Measurements from ENCODE around the gene THAP7. TPM values are rescaled to one million over a fixed set of nuclear protein-coding genes. Genes with fewer than 3 reads are reported as not detected.

THAP7 gene
- total RNA-seq, 1 donor from 2014 or later = 14.7 TPM

- H3K4me1 ChIP-seq = peaks cover 23% of the 10 kb centered on the region
- no peak overlapping the region for H3K9ac ChIP-seq
- H3K27me3 Mint-ChIP-seq (ENCODE audit: insufficient read depth, low read depth) = peaks cover 4% of the 10 kb centered on the region
- no peaks in the 10 kb centered on the region for H3K9me3 ChIP-seq (ENCODE audit: low read depth)
- peak overlapping the region; percentile 77 for H2AFZ ChIP-seq (replicated peaks)
- H3K9me3 Mint-ChIP-seq = no peaks in the 10 kb centered on the region
- H3K4me2 ChIP-seq = peak overlapping the region; percentile 89
- H3K27me3 ChIP-seq = no peaks in the 10 kb centered on the region
- H3K4me3 ChIP-seq = peak overlapping the region; percentile 64
- H3K36me3 Mint-ChIP-seq = peaks cover 11% of the 10 kb centered on the region
- H3K4me3 Mint-ChIP-seq = peak overlapping the region; percentile 96
- H3K79me2 ChIP-seq (ENCODE audit: low read depth) = no peaks in the 10 kb centered on the region
- H3K27ac Mint-ChIP-seq = peak overlapping the region; percentile 99
- H4K20me1 ChIP-seq (ENCODE audit: low read depth) = peaks cover 11% of the 10 kb centered on the region
- H3F3A ChIP-seq (ENCODE audit: low read depth) = peaks cover 28% of the 10 kb centered on the region
- DNase-seq (ENCODE audit: low spot score) = peak; percentile 99
- no peak overlapping the region for H3K27ac ChIP-seq
- H3K36me3 ChIP-seq = no peaks in the 10 kb centered on the region
- H3K4me1 Mint-ChIP-seq = peaks cover 65% of the 10 kb centered on the region
- no peak for TF ChIP-seq CTCF (IDR thresholded peaks at IDR 0.05)
- TF ChIP-seq EZH2 (IDR thresholded peaks at IDR 0.05) = no peak
- no peak for TF ChIP-seq EZH2phosphoT487 (IDR thresholded peaks at IDR 0.05)
Measured at GRCh38 chr22:21014202-21014725, 12.3 kb upstream of the THAP7 start.

- Histone ChIP-seq H3K4me2 (peak overlapping the region; percentile 89), H3K36me3 (no peaks in the 10 kb centered on the region), H3K4me3 (peak overlapping the region; percentile 64), H3K9ac (no peak overlapping the region), H2AFZ (replicated peaks) (peak overlapping the region; percentile 77), H3K9me3 (ENCODE audit: low read depth) (no peaks in the 10 kb centered on the region), H3K27ac (no peak overlapping the region), H4K20me1 (ENCODE audit: low read depth) (peaks cover 17% of the 10 kb centered on the region), H3K27me3 (no peaks in the 10 kb centered on the region), H3F3A (ENCODE audit: low read depth) (peaks cover 28% of the 10 kb centered on the region), H3K4me1 (peaks cover 23% of the 10 kb centered on the region), H3K79me2 (ENCODE audit: low read depth) (no peaks in the 10 kb centered on the region)
- TF ChIP-seq CTCF (IDR thresholded peaks at IDR 0.05) = no peak
- TF ChIP-seq EZH2phosphoT487 (IDR thresholded peaks at IDR 0.05) = peak; percentile 24
- no peak for TF ChIP-seq EZH2 (IDR thresholded peaks at IDR 0.05)
- Mint-ChIP-seq H3K36me3 (peaks cover 13% of the 10 kb centered on the region), H3K9me3 (no peaks in the 10 kb centered on the region), H3K27me3 (ENCODE audit: insufficient read depth, low read depth) (peaks cover 4% of the 10 kb centered on the region), H3K4me1 (peaks cover 66% of the 10 kb centered on the region), H3K4me3 (peak overlapping the region; percentile 96), H3K27ac (peak overlapping the region; percentile 99)
- no peak for DNase-seq (ENCODE audit: low spot score)
Measured at GRCh38 chr22:21013657-21014201, 11.8 kb upstream of the THAP7 start.

- TF ChIP-seq EZH2phosphoT487 (IDR thresholded peaks at IDR 0.05) = no peak
- TF ChIP-seq EZH2 (IDR thresholded peaks at IDR 0.05) = no peak
- no peak for TF ChIP-seq CTCF (IDR thresholded peaks at IDR 0.05)
- H3K4me3 ChIP-seq = peak overlapping the region; percentile 64
- no peaks in the 10 kb centered on the region for H3K79me2 ChIP-seq (ENCODE audit: low read depth)
- no peak overlapping the region for H3K9ac ChIP-seq
- no peaks in the 10 kb centered on the region for H3K9me3 Mint-ChIP-seq
- H3K4me1 Mint-ChIP-seq = peaks cover 63% of the 10 kb centered on the region
- H3K4me3 Mint-ChIP-seq = peak overlapping the region; percentile 96
- peaks cover 20% of the 10 kb centered on the region for H4K20me1 ChIP-seq (ENCODE audit: low read depth)
- H3K27ac ChIP-seq = no peak overlapping the region
- no peak overlapping the region for H2AFZ ChIP-seq (replicated peaks)
- H3K9me3 ChIP-seq (ENCODE audit: low read depth) = no peaks in the 10 kb centered on the region
- H3F3A ChIP-seq (ENCODE audit: low read depth) = peaks cover 28% of the 10 kb centered on the region
- H3K27me3 ChIP-seq = no peaks in the 10 kb centered on the region
- DNase-seq (ENCODE audit: low spot score) = no peak
- peaks cover 6% of the 10 kb centered on the region for H3K27me3 Mint-ChIP-seq (ENCODE audit: insufficient read depth, low read depth)
- H3K27ac Mint-ChIP-seq = peak overlapping the region; percentile 92
- peaks cover 23% of the 10 kb centered on the region for H3K4me1 ChIP-seq
- H3K36me3 ChIP-seq = no peaks in the 10 kb centered on the region
- H3K4me2 ChIP-seq = peak overlapping the region; percentile 89
- H3K36me3 Mint-ChIP-seq = peaks cover 17% of the 10 kb centered on the region
Measured at GRCh38 chr22:21012446-21013407, 10.8 kb upstream of the THAP7 start.

All from neural progenitor cell (in vitro differentiated cells).